ENCODE measurements around the gene ELMO3.
A peak's percentile ranks its signal among the peaks of the same experiment; 100 is the strongest.

ELMO3 gene
- long read RNA-seq, donor 1, partial matches to known transcripts: 0 of 1 reads
- long read RNA-seq, donor 1, other reads (novel, unspliced or antisense): 0 of 1 reads
- long read RNA-seq, donor 2: 0 reads
- long read RNA-seq, donor 3: 0 reads
- long read RNA-seq, donor 4: 0 reads
- long read RNA-seq, donor 5, partial matches to known transcripts: 0 of 1 reads
- long read RNA-seq, donor 5, other reads (novel, unspliced or antisense): 0 of 1 reads
- long read RNA-seq, donor 6: 0 reads
- long read RNA-seq, donor 7: 0 reads
- long read RNA-seq, donor 8, partial matches to known transcripts: 0 of 1 reads
- long read RNA-seq, donor 8, other reads (novel, unspliced or antisense): 0 of 1 reads

- DNase-seq: peak; percentile 54
Measured at GRCh38 chr16:67199011-67199807, at the start of gene ELMO3. ELMO3 (plus strand) TSS chr16:67199131; CDS start chr16:67199327, 196 bp downstream.

- DNase-seq: peak; percentile 30
Measured at GRCh38 chr16:67149276-67150046, 49.5 kb upstream of the ELMO3 start.

GRCh38 chr16:67150047-67150832 lies 48.7 kb upstream of the ELMO3 start:
- DNase-seq: peak; percentile 91

GRCh38 chr16:67150833-67151396 lies 48.0 kb upstream of the ELMO3 start, which contains the start of gene B3GNT9:
B3GNT9 (minus strand) TSS chr16:67150998; CDS start chr16:67150485, 513 bp downstream.
- peak; percentile 94 for DNase-seq

GRCh38 chr16:67151431-67152097 lies 47.4 kb upstream of the ELMO3 start:
- DNase-seq: no peak

- no peak for DNase-seq
Measured at GRCh38 chr16:67154578-67155294, 44.2 kb upstream of the ELMO3 start.

- DNase-seq: peak; percentile 82
Measured at GRCh38 chr16:67155295-67156142, 43.4 kb upstream of the ELMO3 start.

GRCh38 chr16:67156143-67156844 lies 42.6 kb upstream of the ELMO3 start:
- no peak for DNase-seq

- DNase-seq: no peak
Measured at GRCh38 chr16:67157106-67157748, 41.7 kb upstream of the ELMO3 start.

GRCh38 chr16:67157892-67158635 lies 40.9 kb upstream of the ELMO3 start:
- no peak for DNase-seq

GRCh38 chr16:67158637-67159600 lies 40.0 kb upstream of the ELMO3 start:
- DNase-seq: no peak

GRCh38 chr16:67161595-67162058 lies 37.3 kb upstream of the ELMO3 start:
- DNase-seq: no peak

- no peak for DNase-seq
Measured at GRCh38 chr16:67162506-67163163, 36.3 kb upstream of the ELMO3 start.

- DNase-seq: peak; percentile 84
Measured at GRCh38 chr16:67163164-67163998, 35.5 kb upstream of the ELMO3 start.
